ENCODE measurements around the gene PRAF2. TPM values are rescaled to one million over a fixed set of nuclear protein-coding genes. Genes with fewer than 3 reads are reported as not detected.
A peak's percentile ranks its signal among the peaks of the same experiment; 100 is the strongest.

PRAF2 gene
- total RNA-seq, 4 donors from 2014 or later, result 4.6 to 15.6 (median 9.2) TPM

DNA sequence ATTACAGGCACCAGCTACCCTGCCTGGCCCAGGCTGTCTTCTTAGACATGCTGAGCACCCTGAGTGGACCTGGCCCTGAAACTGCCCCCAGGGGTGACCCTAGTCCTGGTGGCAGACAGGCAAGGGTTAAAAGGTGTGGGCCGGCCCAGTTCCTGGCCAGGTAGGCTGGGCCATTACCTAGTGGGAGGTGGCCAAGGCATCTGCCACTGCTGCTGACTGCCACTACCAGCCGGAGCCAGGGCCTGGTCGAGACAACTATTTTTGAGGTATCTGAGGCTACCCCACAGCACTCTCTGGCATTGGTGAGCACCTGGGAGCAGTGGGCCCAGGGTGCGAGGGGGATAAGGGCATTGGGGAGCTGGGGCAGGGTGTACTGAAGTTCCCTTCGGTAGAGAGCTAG is 15.0 kb downstream of the PRAF2 start, which contains the start of gene CCDC120:
Gene CCDC120, plus strand, starts transcription at position 206 of the 400 bp plus-strand sequence. CDS start 3,043 bp downstream, outside the sequence.
- DNase-seq (ENCODE audit: low spot score in 2 of 2), result no peak
- TF ChIP-seq POLR2A (IDR thresholded peaks at IDR 0.05), result no peak
- TF ChIP-seq, protein P1, sequence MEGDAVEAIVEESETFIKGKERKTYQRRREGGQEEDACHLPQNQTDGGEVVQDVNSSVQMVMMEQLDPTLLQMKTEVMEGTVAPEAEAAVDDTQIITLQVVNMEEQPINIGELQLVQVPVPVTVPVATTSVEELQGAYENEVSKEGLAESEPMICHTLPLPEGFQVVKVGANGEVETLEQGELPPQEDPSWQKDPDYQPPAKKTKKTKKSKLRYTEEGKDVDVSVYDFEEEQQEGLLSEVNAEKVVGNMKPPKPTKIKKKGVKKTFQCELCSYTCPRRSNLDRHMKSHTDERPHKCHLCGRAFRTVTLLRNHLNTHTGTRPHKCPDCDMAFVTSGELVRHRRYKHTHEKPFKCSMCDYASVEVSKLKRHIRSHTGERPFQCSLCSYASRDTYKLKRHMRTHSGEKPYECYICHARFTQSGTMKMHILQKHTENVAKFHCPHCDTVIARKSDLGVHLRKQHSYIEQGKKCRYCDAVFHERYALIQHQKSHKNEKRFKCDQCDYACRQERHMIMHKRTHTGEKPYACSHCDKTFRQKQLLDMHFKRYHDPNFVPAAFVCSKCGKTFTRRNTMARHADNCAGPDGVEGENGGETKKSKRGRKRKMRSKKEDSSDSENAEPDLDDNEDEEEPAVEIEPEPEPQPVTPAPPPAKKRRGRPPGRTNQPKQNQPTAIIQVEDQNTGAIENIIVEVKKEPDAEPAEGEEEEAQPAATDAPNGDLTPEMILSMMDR (IDR thresholded peaks at IDR 0.05), result no peak
- no peak for TF ChIP-seq EP300 (IDR thresholded peaks at IDR 0.05)
- TF ChIP-seq POLR2AphosphoS5 (IDR thresholded peaks at IDR 0.05), result no peak
- Histone ChIP-seq H3K27ac (peak within 1 kb of the TSS; percentile 84), H3K4me1 (peaks cover 3% of the 10 kb centered on the region), H3K36me3 (peaks cover 8% of the 10 kb centered on the region), H3K9me3 (no peaks in the 10 kb centered on the region), H3K4me3 (peak within 1 kb of the TSS; percentile 44), H3K27me3 (no peaks in the 10 kb centered on the region)
- 60% methylated on average over 5 of the region's 5 CpGs for WGBS

DNA sequence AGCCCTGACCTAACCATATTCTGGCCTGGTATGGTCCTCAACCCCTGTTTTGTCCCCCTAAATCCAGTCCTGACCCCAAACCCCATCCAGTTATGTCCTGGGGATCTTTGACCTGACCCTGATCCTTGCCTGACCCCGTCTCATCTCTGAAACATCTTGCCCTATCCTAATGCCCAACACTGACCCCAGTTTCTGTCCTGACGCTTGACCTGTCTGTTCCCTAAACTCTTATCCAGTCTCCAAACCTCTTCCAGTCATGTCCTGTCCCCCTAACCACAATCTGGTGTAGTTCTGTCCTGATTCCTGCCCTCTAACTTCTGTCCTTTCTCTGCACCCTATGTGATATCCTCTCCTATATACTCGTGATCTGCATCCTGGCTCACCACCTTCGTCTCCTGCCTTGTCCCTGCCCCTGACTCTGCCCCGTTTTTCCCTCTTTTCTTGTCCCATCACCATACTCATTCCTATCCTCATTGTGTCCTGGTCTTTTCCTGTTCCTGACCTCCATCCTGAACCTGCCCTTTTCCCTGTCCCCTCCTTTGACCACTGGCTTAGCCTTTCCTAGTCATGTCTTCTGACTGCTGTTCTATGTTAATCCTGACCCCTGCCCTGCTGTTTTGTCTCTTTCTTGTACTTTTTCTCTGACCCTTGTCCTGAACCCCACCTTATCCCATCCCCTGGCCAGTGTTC is 19.6 kb downstream of the PRAF2 start:
- peak overlapping the region; percentile 66 for H3K4me3 ChIP-seq
- 78% methylated on average over 5 of the region's 5 CpGs for WGBS
- no peaks in the 10 kb centered on the region for H3K36me3 ChIP-seq
- peak overlapping the region; percentile 88 for H3K27ac ChIP-seq
- TF ChIP-seq EP300 (IDR thresholded peaks at IDR 0.05) (no peak), POLR2AphosphoS5 (IDR thresholded peaks at IDR 0.05) (no peak), POLR2A (IDR thresholded peaks at IDR 0.05) (no peak)
- TF ChIP-seq, protein P1 (IDR thresholded peaks at IDR 0.05), result no peak
- H3K4me1 ChIP-seq, result peaks cover 6% of the 10 kb centered on the region
- DNase-seq (ENCODE audit: low spot score in 2 of 2), result no peak
- H3K27me3 ChIP-seq, result no peaks in the 10 kb centered on the region
- no peaks in the 10 kb centered on the region for H3K9me3 ChIP-seq

DNA sequence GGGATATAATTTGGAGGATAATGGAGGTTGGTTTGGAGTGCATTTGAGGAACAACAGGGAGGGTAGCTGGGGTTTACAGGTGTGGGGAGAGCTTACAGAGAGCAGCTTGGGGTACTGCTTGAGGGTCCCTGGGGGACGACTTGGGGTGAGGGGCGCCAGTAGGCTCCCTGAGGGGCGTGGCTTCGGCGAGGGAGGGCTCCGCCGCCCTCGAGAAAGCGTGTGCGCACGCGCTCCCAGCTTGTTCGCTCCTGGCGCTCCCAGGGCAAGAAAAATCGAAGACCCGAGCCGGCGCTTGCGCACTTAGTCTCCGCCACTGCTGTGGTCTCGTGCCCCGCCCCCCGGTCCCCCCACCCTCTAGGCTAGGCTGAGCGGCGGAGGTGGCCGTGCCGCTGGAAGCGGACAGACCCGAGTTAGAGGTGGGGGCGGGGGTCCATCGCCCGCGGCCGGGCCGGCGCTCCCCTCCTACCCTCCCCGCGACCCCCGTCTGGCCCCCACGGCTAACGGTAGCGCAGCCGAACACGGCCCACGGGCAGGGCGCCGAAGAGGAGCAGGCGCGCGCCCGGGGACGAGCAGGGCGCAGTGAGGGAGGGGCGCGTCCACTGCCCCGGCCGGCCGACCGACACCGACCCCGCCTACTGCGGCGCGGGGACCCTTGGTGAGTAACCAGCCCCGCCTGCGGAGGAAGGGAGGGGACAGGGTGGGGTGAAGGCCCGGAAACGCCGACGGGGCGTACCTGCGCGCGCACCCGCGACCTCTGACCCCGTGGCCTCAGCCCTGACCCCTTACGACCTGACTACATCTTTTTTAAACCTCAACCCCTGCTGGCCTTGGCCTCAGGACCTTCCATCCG is 20.4 kb downstream of the PRAF2 start:
- Histone ChIP-seq H3K27me3 (no peaks in the 10 kb centered on the region), H3K27ac (peak overlapping the region; percentile 88), H3K4me1 (peaks cover 3% of the 10 kb centered on the region), H3K4me3 (peak overlapping the region; percentile 66), H3K9me3 (no peaks in the 10 kb centered on the region), H3K36me3 (no peaks in the 10 kb centered on the region)
- 45% methylated on average over 41 of the region's 79 CpGs for WGBS
- DNase-seq (ENCODE audit: low spot score in 2 of 2), result no peak
- TF ChIP-seq EP300 (IDR thresholded peaks at IDR 0.05), result no peak
- TF ChIP-seq POLR2AphosphoS5 (IDR thresholded peaks at IDR 0.05), result no peak
- TF ChIP-seq, protein P1 (IDR thresholded peaks at IDR 0.05), result no peak
- no peak for TF ChIP-seq POLR2A (IDR thresholded peaks at IDR 0.05)

- WGBS, result 36% methylated on average over 10 of the region's 13 CpGs
- peak overlapping the region; percentile 74 for H3K4me3 ChIP-seq
Observed at GRCh38 chrX:49043987-49044281, 29.9 kb downstream of the PRAF2 start.

More at GRCh38 chrX:49043987-49044281, 29.9 kb downstream of the PRAF2 start:
- no peak for TF ChIP-seq POLR2A (IDR thresholded peaks at IDR 0.05)
- TF ChIP-seq, protein P1 (IDR thresholded peaks at IDR 0.05), result peak in 1 of 2 donors; percentile 4
- DNase-seq (ENCODE audit: low spot score in 2 of 2), result no peak
- Histone ChIP-seq H3K27me3 (no peaks in the 10 kb centered on the region), H3K27ac (peak overlapping the region; percentile 97), H3K4me1 (peaks cover 32% of the 10 kb centered on the region), H3K9me3 (no peaks in the 10 kb centered on the region), H3K36me3 (peaks cover 2% of the 10 kb centered on the region)
